DMS79 treated with DMSO at 0.1 percent for 48 hours (cell line): ENCODE results near the gene RNF225.

Source experiments
- DNase-seq: peaks from one replicate; lab custom pipeline; 2025; lab: John Stamatoyannopoulos, UW

The RNF225 gene

GRCh38 chr19:58387338-58388174 is 7.9 kb upstream of the RNF225 start:
- no peak for DNase-seq

- no peak for DNase-seq
These were observed 7.3 kb upstream of the RNF225 start for GRCh38 chr19:58388175-58388526.

GRCh38 chr19:58392945-58393724 is 2.3 kb upstream of the RNF225 start:
- DNase-seq, result no peak

- no peak for DNase-seq
These were observed 1.8 kb upstream of the RNF225 start for GRCh38 chr19:58393725-58394033.

GRCh38 chr19:58394821-58395219 is 636 bp upstream of the RNF225 start:
- DNase-seq, result no peak

GRCh38 chr19:58395979-58396627 is 647 bp downstream of the RNF225 start:
- DNase-seq, result no peak

- DNase-seq, result no peak
These were observed 1.5 kb downstream of the RNF225 start for GRCh38 chr19:58396691-58397532.

- DNase-seq, result no peak
These were observed 2.1 kb downstream of the RNF225 start for GRCh38 chr19:58397533-58398037.

- no peak for DNase-seq
These were observed 2.6 kb downstream of the RNF225 start for GRCh38 chr19:58398087-58398486.

GRCh38 chr19:58398545-58398944 is 3.1 kb downstream of the RNF225 start:
- DNase-seq, result no peak

GRCh38 chr19:58399903-58400302 is 4.4 kb downstream of the RNF225 start:
- no peak for DNase-seq

GRCh38 chr19:58400316-58400915 is 5.0 kb downstream of the RNF225 start:
- DNase-seq, result peak; percentile 73

GRCh38 chr19:58400916-58401839 is 5.7 kb downstream of the RNF225 start:
- peak; percentile 97 for DNase-seq

GRCh38 chr19:58401840-58402421 is 6.5 kb downstream of the RNF225 start:
- DNase-seq, result no peak

GRCh38 chr19:58403920-58404478 is 8.5 kb downstream of the RNF225 start:
- DNase-seq, result peak; percentile 7

GRCh38 chr19:58406818-58407657 is 11.6 kb downstream of the RNF225 start:
- no peak for DNase-seq

GRCh38 chr19:58407658-58408151 is 12.2 kb downstream of the RNF225 start:
- DNase-seq, result peak; percentile 16
